ENCODE results near the gene PRKAB2.

Gene PRKAB2

GRCh38 chr1:147171399-147172167 is 687 bp downstream of the PRKAB2 start:
- Histone ChIP-seq H3K27ac (ENCODE audit: low read depth, low read length) (peak overlapping the region; percentile 73), H3K9me2 (replicated peaks; ENCODE audit: control insufficient read depth, low read length) (no peaks in the 10 kb centered on the region), H3K36me3 (ENCODE audit: control insufficient read depth, low read length) (peaks cover 35% of the 10 kb centered on the region), H3K9me3 (ENCODE audit: control insufficient read depth, insufficient read depth, low read length) (no peaks in the 10 kb centered on the region), H3K4me3 (ENCODE audit: low read length) (peak overlapping the region; percentile 95), H3K4me1 (ENCODE audit: control insufficient read depth, low read length) (peaks cover 33% of the 10 kb centered on the region), H3K27me3 (ENCODE audit: control insufficient read depth, low read length) (no peaks in the 10 kb centered on the region), H4K20me1 (ENCODE audit: control insufficient read depth, insufficient read depth, low read depth, low read length) (no peaks in the 10 kb centered on the region), H3K79me2 (ENCODE audit: control insufficient read depth, low read length) (peaks cover 60% of the 10 kb centered on the region), H3F3A (ENCODE audit: control insufficient read depth, insufficient read depth) (peaks cover 2% of the 10 kb centered on the region; the same call in 1 of the 2 replicates), H3K4me2 (ENCODE audit: low read length) (peak overlapping the region; percentile 81)
- TF ChIP-seq CTCF (IDR thresholded peaks at IDR 0.05; ENCODE audit: low read depth, low read length, poor library complexity, severe bottlenecking) (no peak), EZH2phosphoT487 (IDR thresholded peaks at IDR 0.05; ENCODE audit: borderline replicate concordance, low read length) (no peak)

GRCh38 chr1:147169840-147170674 is 2.2 kb downstream of the PRKAB2 start:
- H3K27me3 ChIP-seq (ENCODE audit: control insufficient read depth, low read length): no peaks in the 10 kb centered on the region
- H3F3A ChIP-seq (ENCODE audit: control insufficient read depth, insufficient read depth): peaks cover 2% of the 10 kb centered on the region; the same call in 1 of the 2 replicates
- H4K20me1 ChIP-seq (ENCODE audit: control insufficient read depth, insufficient read depth, low read depth, low read length): no peaks in the 10 kb centered on the region
- no peaks in the 10 kb centered on the region for H3K9me2 ChIP-seq (replicated peaks; ENCODE audit: control insufficient read depth, low read length)
- peak overlapping the region; percentile 95; the same call in 1 of the 2 replicates for H3K4me3 ChIP-seq (ENCODE audit: low read length)
- peak overlapping the region; percentile 81 for H3K4me2 ChIP-seq (ENCODE audit: low read length)
- TF ChIP-seq EZH2phosphoT487 (IDR thresholded peaks at IDR 0.05; ENCODE audit: borderline replicate concordance, low read length): no peak
- no peak for TF ChIP-seq CTCF (IDR thresholded peaks at IDR 0.05; ENCODE audit: low read depth, low read length, poor library complexity, severe bottlenecking)
- H3K27ac ChIP-seq (ENCODE audit: low read depth, low read length): no peak overlapping the region
- H3K9me3 ChIP-seq (ENCODE audit: control insufficient read depth, insufficient read depth, low read length): no peaks in the 10 kb centered on the region
- H3K4me1 ChIP-seq (ENCODE audit: control insufficient read depth, low read length): peaks cover 33% of the 10 kb centered on the region
- H3K79me2 ChIP-seq (ENCODE audit: control insufficient read depth, low read length): peaks cover 60% of the 10 kb centered on the region
- peaks cover 36% of the 10 kb centered on the region for H3K36me3 ChIP-seq (ENCODE audit: control insufficient read depth, low read length)

- no peaks in the 10 kb centered on the region for H3K27me3 ChIP-seq (ENCODE audit: control insufficient read depth, low read length)
- H4K20me1 ChIP-seq (ENCODE audit: control insufficient read depth, insufficient read depth, low read depth, low read length): no peaks in the 10 kb centered on the region
- H3K4me3 ChIP-seq (ENCODE audit: low read length): no peak overlapping the region
- peaks cover 2% of the 10 kb centered on the region; the same call in 1 of the 2 replicates for H3F3A ChIP-seq (ENCODE audit: control insufficient read depth, insufficient read depth)
- H3K9me3 ChIP-seq (ENCODE audit: control insufficient read depth, insufficient read depth, low read length): no peaks in the 10 kb centered on the region
- H3K4me1 ChIP-seq (ENCODE audit: control insufficient read depth, low read length): peaks cover 27% of the 10 kb centered on the region
- H3K79me2 ChIP-seq (ENCODE audit: control insufficient read depth, low read length): peaks cover 57% of the 10 kb centered on the region
- H3K4me2 ChIP-seq (ENCODE audit: low read length): no peak overlapping the region
- H3K36me3 ChIP-seq (ENCODE audit: control insufficient read depth, low read length): peaks cover 28% of the 10 kb centered on the region
- no peaks in the 10 kb centered on the region for H3K9me2 ChIP-seq (replicated peaks; ENCODE audit: control insufficient read depth, low read length)
- TF ChIP-seq EZH2phosphoT487 (IDR thresholded peaks at IDR 0.05; ENCODE audit: borderline replicate concordance, low read length) (no peak), CTCF (IDR thresholded peaks at IDR 0.05; ENCODE audit: low read depth, low read length, poor library complexity, severe bottlenecking) (no peak)
- no peak overlapping the region for H3K27ac ChIP-seq (ENCODE audit: low read depth, low read length)
Measured at GRCh38 chr1:147169171-147169570, 3.1 kb downstream of the PRKAB2 start.
